Stimulated activated CD8-positive, alpha-beta memory T cell treated with anti-CD3 and anti-CD28 coated beads, Interleukin-4, amount 100 ng/mL, for 1 hour (primary cell): Measurements from ENCODE around the gene NTRK2.

ENCODE experiments used
- DNase-seq, 2 donors: peaks; one replicate each; pipeline ENCODE4 v3.0.0-alpha.2; 2020; ENCODE audit warnings: low read depth in 2 of 2, low spot score in 1 of 2

The NTRK2 gene

DNA sequence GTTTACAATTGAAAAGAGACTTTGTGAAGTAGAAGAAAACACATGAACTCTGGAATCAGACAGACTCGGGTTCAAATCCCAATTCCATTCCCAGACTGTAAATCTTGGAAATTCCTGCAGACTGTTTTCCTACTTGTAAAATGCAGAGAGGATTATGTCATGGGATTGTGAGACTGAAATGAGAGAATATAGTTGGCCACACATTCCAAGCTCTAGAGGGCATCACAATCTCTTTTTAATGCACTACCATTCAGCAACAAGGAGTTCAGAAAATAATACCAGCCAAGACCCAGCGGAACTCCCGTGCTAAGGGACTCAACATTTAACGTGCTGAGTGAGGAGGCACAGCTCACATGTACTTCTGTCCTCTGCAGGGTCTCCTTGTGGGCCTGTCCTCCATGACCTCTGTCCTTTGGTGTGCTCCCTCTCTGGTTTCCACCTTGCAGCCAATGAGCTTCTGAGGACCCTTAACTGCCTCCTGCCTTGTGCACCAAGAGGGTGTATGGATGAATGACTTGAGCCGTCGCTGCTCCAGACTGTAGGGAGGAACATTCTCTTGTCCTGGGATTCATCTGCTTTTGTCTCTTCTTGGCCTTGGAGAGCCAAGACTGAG, 263.5 kb downstream of the NTRK2 start:
- no peak for DNase-seq

DNA sequence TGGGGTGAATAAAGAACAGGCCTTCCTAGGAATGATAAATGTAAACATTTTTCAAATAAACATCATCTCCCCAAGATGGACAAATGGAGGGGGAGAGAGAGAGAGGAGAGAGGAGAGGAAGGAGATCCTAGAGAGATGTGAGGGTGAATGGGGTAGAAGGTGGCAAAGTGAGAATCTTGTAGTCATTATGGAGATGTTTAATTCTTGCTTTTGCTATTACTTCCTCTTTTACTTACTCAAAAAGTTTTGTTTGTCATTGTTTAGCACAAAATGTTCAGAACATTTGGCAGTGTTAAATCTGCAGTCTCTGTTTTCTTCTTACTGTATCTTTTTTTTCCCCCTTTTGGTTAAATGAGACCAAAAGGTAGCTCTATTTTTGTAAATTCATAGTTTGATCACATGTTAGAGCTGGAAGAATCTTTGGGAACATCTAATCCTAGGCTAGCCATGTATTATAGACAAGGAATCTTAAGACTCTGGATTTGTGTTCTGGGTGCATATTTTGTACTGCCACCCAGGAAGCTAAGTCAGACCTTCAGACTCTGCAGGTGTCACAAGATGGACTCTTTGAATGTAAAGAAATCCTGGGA, 266.1 kb downstream of the NTRK2 start:
- DNase-seq: no peak

DNA sequence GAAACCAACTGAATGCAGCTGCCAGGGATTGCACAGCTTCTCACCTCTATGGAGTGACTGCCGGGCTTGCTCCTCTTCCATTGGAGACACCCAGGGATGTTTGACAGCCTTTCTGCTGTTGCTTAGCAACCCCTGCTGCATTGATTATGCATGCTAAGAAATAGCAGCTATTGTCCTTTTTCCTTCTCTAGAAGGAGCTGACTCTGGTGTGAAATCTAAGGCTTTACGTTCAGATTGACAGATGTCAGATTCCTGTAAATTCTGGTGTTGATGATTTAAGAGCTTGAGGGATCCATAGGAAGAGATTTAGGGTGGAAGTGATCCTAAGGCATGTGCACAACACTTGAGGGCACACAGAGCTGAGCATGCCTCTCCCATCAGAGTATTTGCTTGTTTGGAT, 267.7 kb downstream of the NTRK2 start:
- no peak for DNase-seq

DNA sequence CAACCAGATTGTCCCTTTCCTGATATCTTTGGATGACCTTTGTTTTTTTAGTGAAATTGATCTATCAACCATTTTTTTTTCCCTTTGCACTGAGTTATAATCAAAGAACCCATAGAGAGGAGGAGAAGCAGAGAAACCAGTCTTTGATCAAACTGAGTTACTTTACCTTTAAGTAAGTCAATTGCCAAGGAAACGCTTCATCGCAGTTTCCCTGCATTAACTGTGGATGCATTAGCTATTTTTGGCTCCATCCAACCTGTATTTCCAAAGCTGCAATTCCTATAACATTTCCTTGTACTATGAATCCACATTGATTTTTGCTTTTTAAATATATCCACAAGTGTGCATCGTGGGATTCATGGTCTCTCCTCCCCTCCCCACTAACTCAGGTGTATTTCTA, 268.1 kb downstream of the NTRK2 start:
- DNase-seq: no peak

DNA sequence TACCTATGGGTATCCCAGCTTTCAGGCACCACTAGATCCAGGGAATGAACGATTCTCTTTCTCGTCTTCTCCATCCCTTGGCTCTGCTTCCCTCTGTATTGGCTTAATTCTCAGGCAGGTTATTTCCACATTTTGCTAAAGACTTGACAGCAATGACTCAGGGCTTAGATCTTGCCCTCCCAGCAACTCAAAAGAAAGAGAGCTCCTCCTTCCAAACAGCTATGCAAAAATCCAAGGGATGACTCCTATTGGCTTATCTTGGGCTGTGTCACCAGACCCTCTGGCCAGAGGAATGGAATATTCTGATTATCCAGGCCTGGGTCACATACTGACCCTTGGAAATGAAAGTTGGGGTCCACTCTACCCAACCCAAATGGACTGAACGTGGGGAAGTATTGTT, 270.2 kb downstream of the NTRK2 start:
- DNase-seq: no peak

DNA sequence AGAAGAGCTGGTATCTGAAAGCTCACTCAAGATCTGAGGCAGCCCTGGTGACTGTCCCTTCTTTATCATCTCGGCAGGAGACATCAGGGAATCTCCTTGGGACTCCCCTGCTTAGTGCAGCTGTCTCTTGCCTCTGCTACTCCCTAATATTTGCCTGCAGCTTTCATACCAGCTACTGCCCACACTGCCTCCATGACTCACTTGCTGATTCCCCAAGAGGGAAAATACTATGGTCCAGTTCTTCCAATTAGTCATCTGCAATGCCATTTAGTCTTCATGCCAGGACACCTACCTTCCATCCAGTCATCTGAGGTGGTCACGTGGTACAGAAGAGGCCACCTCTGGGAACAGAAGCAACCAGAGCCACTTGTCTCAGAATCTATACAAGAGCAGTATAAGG, 270.8 kb downstream of the NTRK2 start:
- DNase-seq: no peak

DNA sequence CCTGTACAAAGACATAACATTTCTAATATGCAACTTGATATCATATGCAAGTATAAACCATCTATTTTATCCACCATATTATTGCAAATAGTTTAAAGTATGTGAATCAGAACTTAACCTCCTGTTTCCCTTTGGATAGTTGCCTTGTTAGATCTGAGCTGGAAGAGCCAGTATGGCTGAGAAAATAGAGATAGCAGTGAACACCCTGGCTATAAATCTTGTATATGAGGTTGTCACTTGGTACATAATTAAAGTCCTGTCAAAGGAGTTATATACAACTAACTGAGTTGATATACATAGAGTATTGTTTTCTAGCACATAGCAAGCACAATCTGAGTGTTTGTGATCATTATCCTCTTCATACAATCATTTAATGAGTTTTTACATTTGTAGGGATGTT, 272.3 kb downstream of the NTRK2 start:
- no peak for DNase-seq

DNA sequence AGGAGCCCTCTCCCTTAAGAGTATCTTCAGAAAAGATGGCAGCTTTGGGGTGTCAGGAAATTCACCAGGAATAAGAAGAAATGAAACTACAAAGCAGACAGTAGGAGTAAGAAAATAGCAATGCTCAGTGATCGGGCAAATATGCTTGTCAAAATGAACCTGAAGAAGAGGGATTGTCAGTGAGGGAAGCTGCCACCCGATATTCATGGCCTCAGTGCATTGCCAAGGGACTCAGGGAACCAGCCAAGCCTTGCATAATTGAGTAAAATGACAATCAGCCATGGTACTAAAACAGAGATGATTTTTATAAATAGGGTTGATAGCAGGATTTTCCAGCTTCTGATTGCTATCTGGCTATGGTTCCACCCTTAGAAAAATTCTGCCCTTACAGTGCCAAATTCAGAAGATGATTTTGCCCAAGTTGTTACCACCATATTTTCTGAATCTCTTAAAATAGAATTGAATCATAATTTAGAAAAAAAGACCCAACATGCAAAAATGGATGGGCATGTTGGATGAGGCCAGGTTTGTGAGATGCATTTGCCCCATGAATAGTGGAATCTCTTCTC, 274.0 kb downstream of the NTRK2 start:
- DNase-seq: no peak

DNA sequence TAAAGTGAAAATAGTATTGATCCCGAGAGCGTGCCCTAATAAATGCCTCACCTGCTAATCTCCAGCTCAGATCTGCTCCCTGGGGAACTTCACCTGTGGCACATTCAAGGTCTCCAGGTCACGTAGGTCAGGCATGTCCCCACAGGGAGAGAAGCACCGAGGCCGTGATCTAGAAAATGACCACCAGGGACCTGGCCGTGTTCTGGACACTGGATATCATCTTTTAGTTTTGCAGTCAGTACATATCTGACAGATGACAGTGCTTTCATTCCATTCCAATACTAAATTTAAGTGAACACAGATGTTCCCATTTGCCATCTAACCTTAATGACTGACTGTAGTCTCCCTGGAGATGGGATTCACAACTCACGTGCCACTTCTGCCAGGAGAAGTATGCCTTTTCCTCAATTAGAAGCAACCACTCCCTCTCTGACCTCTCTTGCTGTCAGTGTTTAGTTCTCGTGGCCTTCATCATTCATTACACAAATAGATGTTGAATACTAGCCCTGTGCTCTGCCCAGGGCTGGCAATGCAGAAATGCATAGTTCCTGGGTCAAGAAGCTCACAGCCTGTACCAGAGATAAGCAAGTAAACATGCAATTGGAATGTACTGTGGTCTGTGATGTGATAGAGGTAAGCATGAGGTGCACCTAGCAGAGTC, 276.5 kb downstream of the NTRK2 start:
- no peak for DNase-seq

DNA sequence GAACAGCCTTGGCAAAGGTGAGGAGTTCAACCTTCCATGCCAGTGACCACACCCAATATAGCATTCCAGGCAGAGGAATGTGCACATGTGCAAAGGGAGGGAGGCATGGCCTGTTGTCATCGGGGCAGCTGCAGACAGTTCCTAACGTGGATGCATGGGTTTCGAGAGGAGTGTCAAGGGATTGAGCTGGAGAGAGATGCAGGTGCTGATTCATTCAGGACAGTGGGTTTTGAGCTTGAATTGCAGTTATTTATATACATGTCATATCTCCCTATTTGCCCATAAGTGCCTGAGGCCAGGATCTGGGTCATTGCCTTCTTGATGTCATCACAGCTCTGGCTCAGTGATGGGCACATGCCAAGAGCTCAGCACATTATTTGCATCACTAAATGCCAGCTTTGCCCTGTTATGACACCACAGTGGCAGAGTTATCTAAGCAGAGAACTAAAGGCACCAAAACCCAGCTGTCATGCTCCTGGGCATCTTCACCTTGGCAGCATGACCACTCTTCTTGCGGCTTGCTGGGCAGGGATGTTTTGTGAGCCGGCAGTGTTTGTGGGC, 278.0 kb downstream of the NTRK2 start:
- no peak for DNase-seq

DNA sequence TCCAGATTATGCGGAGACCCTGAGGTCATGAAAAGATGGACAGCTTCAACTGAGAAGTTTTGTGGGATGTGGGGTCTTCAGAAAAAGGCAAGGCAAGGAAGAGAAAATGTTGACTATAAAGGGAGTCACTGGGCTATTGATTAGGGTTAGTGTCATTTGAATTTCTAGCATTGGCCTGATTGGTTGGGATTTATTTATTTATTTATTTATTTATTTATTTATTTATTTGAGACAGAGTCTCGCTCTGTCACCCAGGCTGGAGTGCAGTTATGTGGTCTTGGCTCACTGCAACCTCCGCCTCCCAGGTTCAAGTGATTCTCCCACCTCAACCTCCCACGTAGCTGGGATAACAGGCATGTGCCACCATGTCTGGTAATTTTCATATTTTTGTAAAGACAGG, 279.7 kb downstream of the NTRK2 start:
- no peak for DNase-seq

DNA sequence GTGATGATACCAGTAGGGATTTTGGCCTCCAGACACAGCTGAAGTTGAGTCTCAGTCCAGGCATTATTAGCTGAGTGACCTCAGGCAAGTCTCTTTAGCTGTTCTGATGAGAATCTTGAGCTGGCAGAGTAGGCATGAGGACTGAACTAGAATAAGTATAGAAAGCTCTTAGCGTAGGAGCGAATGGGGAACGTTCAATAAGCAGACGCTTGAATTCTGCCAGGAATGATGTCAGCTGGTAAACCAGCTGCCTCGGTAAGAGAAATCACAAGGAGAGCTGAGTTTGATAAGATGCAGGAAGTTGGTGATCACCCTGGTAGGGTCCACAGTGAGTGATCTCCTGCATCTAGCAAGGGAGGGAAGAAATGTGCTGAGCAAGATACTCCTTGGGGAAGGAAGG, 280.4 kb downstream of the NTRK2 start:
- no peak for DNase-seq

DNA sequence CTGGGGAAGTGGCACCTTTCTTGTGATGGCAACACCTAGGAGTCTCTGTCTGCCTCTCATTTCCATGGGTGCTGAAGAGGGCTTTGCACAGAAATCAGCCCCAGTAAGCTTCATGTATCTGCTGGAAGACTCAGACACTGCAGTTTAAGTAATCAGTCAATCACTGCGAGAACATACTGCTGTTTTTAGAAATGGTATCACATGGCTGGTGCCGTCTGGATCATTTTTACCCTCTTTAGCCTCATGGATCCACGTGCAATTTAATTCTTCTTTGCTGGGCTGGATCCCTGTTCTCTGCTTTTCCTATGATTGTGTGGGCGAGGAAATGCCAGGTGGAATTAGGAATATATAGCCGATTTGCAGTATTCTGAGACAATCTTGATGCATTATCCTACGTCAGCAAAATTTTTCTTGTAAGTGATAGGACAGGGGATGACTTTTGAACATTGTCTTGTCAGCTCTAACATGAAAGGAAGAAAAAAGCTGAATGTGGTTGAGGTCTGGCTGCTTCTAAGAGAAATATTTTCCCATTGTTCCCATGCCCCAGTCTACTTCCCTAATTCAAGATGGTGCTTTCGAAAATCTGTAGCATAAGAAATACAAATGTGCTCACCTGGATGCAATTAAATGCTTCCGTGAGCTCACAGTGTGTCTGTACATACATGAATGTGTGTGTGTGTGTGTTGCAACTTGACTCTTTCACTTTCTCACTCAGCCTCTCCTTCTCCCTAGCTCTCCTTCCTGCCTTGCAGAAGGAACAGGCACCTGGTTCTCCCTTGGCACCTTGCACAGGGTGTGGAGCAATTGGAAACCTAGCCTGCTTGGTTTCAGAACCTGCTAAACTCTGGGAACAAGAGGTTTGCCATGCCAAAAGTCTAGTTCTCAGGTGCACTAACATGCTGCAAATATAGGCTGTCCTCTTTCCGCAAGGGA, 281.6 kb downstream of the NTRK2 start:
- no peak for DNase-seq

DNA sequence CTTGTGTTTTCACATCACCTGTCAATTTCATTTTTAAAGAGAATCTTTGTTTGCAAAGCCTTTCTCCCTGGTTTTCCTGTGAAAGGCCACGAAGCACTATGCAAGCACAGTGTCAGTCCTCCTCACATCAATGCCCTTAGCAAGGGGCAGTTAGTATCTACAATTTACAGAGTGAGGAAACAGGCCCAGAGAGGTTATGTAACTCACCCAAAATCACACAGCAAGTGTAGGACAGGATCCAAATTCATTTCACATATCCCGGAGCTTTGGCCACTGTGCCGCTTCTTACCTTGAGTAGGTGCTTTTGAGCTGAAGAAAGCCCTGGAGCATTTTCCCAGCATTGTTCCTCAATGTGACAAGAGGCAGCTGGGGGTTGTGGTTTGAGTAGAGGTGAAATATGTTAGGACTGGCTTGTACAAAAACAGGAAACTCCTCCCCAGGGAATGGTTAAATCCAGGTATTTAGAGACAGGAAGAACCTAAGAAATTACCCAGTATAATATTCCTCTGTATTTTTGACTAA, 283.8 kb downstream of the NTRK2 start:
- no peak for DNase-seq

DNA sequence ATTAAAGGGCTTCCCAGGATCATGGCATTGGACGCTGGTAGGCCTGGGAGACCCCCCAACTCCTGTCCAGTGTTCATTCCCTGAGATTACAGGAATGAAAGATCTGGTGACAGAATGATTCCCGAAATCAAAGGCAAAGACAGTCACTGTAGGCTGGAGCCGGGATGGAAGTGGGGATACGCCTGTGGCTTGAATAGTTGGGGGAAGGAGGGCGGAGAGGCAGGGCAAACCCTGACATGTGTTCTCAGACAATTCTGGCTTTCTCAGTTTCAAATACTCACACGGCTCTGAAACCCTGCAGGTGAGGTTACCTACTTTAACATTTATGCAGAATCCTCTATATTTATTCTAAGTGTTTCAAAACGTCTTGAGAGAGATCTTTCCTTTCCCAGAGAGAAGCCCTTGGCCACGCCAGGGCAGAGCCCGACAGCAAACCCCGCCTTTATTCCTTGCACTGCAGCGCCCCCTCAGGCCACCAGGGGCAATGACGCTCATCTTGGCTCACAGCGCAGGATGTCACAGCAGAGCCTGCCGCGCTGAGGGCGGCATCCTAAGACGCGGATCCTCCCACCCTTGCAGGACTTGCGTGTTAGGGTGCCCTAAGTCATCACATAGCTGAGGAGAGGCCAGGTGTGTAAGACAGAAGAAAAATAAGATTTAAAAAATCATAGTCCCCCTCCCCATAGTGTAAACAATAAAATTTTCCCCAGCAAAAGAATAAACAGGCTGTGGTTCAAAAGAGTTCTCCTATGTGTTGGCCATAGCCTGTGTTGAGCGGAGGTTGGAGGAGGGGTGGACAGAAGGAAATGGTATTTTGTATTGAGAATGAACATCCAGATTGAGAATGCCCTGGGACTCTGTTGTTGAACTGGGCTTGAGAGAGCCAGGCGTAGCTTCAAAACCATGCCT, 284.5 kb downstream of the NTRK2 start:
- peak in 1 of 2 donors; percentile 5 for DNase-seq

DNA sequence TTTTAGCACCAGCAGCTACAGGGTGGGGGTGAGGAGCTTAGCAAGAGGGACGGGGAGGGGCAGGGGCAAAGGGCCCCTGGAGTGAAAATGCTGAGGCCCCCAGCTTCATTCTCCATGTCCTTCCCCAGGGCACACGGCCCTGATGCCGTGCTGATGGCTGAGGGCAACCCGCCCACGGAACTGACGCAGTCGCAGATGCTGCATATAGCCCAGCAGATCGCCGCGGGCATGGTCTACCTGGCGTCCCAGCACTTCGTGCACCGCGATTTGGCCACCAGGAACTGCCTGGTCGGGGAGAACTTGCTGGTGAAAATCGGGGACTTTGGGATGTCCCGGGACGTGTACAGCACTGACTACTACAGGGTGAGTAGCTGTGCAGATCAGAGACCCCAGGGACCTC, 285.6 kb downstream of the NTRK2 start:
- DNase-seq: no peak

DNA sequence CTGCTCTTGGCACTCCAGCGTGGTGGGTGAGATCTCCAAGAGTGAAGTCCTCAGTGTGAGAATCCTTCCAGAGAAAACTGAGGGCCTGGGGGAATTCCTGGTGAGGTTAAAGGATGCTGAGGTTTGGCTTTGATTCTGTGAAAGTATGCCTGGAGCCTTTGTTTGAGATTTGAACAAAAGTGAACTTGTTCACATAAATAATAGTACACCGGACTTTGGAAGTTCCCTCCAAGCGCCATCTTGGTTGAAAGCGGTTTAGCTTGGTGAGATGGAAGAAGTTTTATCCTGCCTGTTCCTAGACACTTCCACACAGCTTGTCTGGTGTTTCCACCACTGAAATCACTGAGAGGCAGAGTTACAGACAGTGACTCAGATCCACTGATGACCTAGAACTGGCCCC, 286.4 kb downstream of the NTRK2 start:
- no peak for DNase-seq

DNA sequence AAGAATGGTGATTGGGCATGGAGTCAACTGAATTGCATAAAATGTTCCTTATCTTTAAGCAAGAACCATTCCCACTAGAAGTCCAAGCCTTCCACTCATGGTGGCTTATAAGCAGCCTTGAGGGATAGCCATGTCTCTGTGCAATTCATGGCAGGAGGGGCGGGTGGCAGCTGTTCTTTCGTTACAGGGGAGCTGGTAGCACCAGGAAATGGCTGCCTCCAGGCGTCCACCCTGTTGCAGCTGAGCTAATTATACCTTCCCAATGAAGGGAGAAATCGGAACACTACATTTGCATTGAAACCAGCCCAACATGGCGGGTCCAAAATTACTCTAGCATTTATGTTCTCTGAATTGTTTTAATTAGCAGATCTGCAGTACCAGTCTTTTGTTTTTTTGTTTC, 289.8 kb downstream of the NTRK2 start:
- DNase-seq: no peak

DNA sequence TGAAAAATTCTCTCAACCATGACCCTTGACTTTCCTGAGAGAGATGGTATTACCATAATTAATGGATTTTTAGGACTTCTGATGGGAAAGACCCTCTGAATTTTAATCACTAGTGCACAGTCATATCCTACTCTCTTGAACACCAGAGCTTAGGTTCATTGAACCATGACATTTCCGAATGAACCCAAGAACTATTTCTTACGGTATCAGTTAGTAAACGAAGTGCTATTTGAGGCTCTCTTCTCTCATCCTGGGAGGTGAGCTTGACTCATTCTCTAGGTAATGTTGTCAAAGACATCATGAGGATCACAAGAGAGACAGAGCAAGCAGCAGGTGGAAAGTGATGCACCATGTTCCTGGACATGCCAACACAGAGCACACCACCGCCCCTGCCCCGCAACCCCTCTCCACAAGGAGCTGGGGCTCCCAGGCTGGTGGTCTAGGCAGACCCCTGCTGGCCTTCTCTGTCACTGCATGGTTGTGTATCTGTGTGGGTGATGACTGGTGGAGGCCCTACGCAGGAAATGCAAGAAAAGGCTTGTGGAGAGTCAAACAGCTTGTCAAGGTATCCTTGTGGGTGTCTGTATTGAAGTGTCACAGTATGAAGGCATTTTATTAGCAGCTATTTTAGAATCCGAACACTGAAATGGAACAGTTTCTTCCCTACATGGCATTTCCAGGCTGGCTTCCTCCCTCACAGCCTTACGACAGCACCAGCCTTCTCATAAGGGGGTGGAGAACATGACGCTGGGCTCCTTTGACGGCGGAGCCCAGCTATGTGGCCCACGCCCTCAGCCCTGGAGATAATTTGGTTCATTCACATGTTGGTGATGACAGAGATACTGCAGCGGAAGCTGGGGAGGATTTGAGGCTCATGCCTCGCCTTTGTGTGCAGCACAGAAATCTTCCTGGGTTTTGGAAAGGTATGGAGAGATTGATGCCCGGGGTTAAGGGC, 297.6 kb downstream of the NTRK2 start:
- DNase-seq: no peak
